T-helper 1 cell treated with Interleukin-12 subunit alpha and Interleukin-12 subunit beta and Interleukin-4 antibody, amounts not matched to agents 30 μg/mL and 1 μg/mL, for 36 hours (primary cell): ENCODE data around the gene CCDC51.

Experiments used
- H3K27ac Mint-ChIP-seq: one replicate; pipeline ENCODE4 v1.8.0; 2021; ENCODE audit warnings: mild to moderate bottlenecking, mixed read lengths
- H3K27me3 Mint-ChIP-seq: one replicate; pipeline ENCODE4 v1.8.0; 2021; ENCODE audit warnings: low read depth, mixed read lengths
- H3K36me3 Mint-ChIP-seq: one replicate; pipeline ENCODE4 v1.8.0; 2021; ENCODE audit warnings: low read depth, mixed read lengths
- H3K4me1 Mint-ChIP-seq: one replicate; pipeline ENCODE4 v1.8.0; 2021; ENCODE audit warnings: low read depth, mixed read lengths
- H3K4me3 Mint-ChIP-seq: one replicate; pipeline ENCODE4 v1.8.0; 2021; ENCODE audit warnings: mild to moderate bottlenecking, moderate library complexity, mixed read lengths
- H3K9me3 Mint-ChIP-seq: one replicate; pipeline ENCODE4 v1.8.0; 2021; ENCODE audit warnings: mixed read lengths

Gene CCDC51

GRCh38 chr3:48432411-48433371 lies 7.2 kb downstream of the CCDC51 start:
- H3K4me1 Mint-ChIP-seq = peaks cover 10% of the 10 kb centered on the region
- H3K36me3 Mint-ChIP-seq = peaks cover 4% of the 10 kb centered on the region
- no peak overlapping the region for H3K4me3 Mint-ChIP-seq
- H3K27ac Mint-ChIP-seq = no peak overlapping the region
- peaks cover 9% of the 10 kb centered on the region for H3K27me3 Mint-ChIP-seq
- H3K9me3 Mint-ChIP-seq = no peaks in the 10 kb centered on the region

GRCh38 chr3:48431224-48432029 lies 8.5 kb downstream of the CCDC51 start:
- H3K27me3 Mint-ChIP-seq = peaks cover 19% of the 10 kb centered on the region
- no peaks in the 10 kb centered on the region for H3K9me3 Mint-ChIP-seq
- H3K4me3 Mint-ChIP-seq = peak overlapping the region; percentile 76
- H3K27ac Mint-ChIP-seq = peak overlapping the region; percentile 41
- peaks cover 4% of the 10 kb centered on the region for H3K36me3 Mint-ChIP-seq
- peaks cover 12% of the 10 kb centered on the region for H3K4me1 Mint-ChIP-seq

- no peak overlapping the region for H3K27ac Mint-ChIP-seq
- no peaks in the 10 kb centered on the region for H3K9me3 Mint-ChIP-seq
- peaks cover 19% of the 10 kb centered on the region for H3K27me3 Mint-ChIP-seq
- H3K4me1 Mint-ChIP-seq = peaks cover 12% of the 10 kb centered on the region
- H3K36me3 Mint-ChIP-seq = peaks cover 4% of the 10 kb centered on the region
- H3K4me3 Mint-ChIP-seq = peak overlapping the region; percentile 76
These were observed 9.2 kb downstream of the CCDC51 start for GRCh38 chr3:48430708-48431101.

- Mint-ChIP-seq H3K4me1 (peaks cover 12% of the 10 kb centered on the region), H3K4me3 (peak within 1 kb of the TSS; percentile 76), H3K27me3 (peaks cover 19% of the 10 kb centered on the region), H3K27ac (no peak within 1 kb of the TSS), H3K36me3 (peaks cover 4% of the 10 kb centered on the region), H3K9me3 (no peaks in the 10 kb centered on the region)
These were observed 9.8 kb downstream of the CCDC51 start, which contains the start of gene PLXNB1 for GRCh38 chr3:48429960-48430707. Gene PLXNB1 (minus strand): TSS chr3:48430086. CDS start chr3:48424611, 5,475 bp downstream.

- Mint-ChIP-seq H3K4me3 (peak overlapping the region; percentile 76), H3K27me3 (peaks cover 19% of the 10 kb centered on the region), H3K36me3 (peaks cover 4% of the 10 kb centered on the region), H3K4me1 (peaks cover 9% of the 10 kb centered on the region), H3K27ac (no peak overlapping the region), H3K9me3 (no peaks in the 10 kb centered on the region)
These were observed 10.5 kb downstream of the CCDC51 start for GRCh38 chr3:48429317-48429959.

- H3K27ac Mint-ChIP-seq = no peak overlapping the region
- peaks cover 6% of the 10 kb centered on the region for H3K4me1 Mint-ChIP-seq
- peaks cover 19% of the 10 kb centered on the region for H3K27me3 Mint-ChIP-seq
- H3K4me3 Mint-ChIP-seq = no peak overlapping the region
- peaks cover 4% of the 10 kb centered on the region for H3K36me3 Mint-ChIP-seq
- H3K9me3 Mint-ChIP-seq = no peaks in the 10 kb centered on the region
These were observed 11.2 kb downstream of the CCDC51 start for GRCh38 chr3:48428572-48429316.

- H3K9me3 Mint-ChIP-seq = no peaks in the 10 kb centered on the region
- H3K27ac Mint-ChIP-seq = no peak overlapping the region
- H3K4me1 Mint-ChIP-seq = peaks cover 6% of the 10 kb centered on the region
- H3K4me3 Mint-ChIP-seq = peak overlapping the region; percentile 35
- H3K36me3 Mint-ChIP-seq = peaks cover 4% of the 10 kb centered on the region
- peaks cover 19% of the 10 kb centered on the region for H3K27me3 Mint-ChIP-seq
These were observed 11.8 kb downstream of the CCDC51 start for GRCh38 chr3:48428088-48428571.

GRCh38 chr3:48427630-48427962 lies 12.3 kb downstream of the CCDC51 start:
- Mint-ChIP-seq H3K9me3 (no peaks in the 10 kb centered on the region), H3K4me1 (peaks cover 6% of the 10 kb centered on the region), H3K27ac (no peak overlapping the region), H3K36me3 (peaks cover 4% of the 10 kb centered on the region), H3K4me3 (no peak overlapping the region), H3K27me3 (peaks cover 19% of the 10 kb centered on the region)

- Mint-ChIP-seq H3K4me3 (peak overlapping the region; percentile 26), H3K27me3 (peaks cover 19% of the 10 kb centered on the region), H3K9me3 (no peaks in the 10 kb centered on the region), H3K27ac (peak overlapping the region; percentile 5), H3K4me1 (peaks cover 6% of the 10 kb centered on the region), H3K36me3 (peaks cover 4% of the 10 kb centered on the region)
These were observed 12.8 kb downstream of the CCDC51 start for GRCh38 chr3:48426944-48427629.

- Mint-ChIP-seq H3K4me3 (no peak overlapping the region), H3K9me3 (no peaks in the 10 kb centered on the region), H3K36me3 (peaks cover under 1% of the 10 kb centered on the region), H3K27me3 (peaks cover 19% of the 10 kb centered on the region), H3K4me1 (peaks cover 3% of the 10 kb centered on the region), H3K27ac (no peak overlapping the region)
These were observed 13.5 kb downstream of the CCDC51 start for GRCh38 chr3:48426401-48426909.

- H3K27me3 Mint-ChIP-seq = peaks cover 19% of the 10 kb centered on the region
- H3K9me3 Mint-ChIP-seq = no peaks in the 10 kb centered on the region
- no peaks in the 10 kb centered on the region for H3K36me3 Mint-ChIP-seq
- H3K4me1 Mint-ChIP-seq = peaks cover 2% of the 10 kb centered on the region
- H3K27ac Mint-ChIP-seq = no peak overlapping the region
- H3K4me3 Mint-ChIP-seq = no peak overlapping the region
These were observed 14.6 kb downstream of the CCDC51 start for GRCh38 chr3:48425281-48425812.

GRCh38 chr3:48423883-48424695 lies 15.8 kb downstream of the CCDC51 start:
- no peak overlapping the region for H3K27ac Mint-ChIP-seq
- peaks cover 2% of the 10 kb centered on the region for H3K4me1 Mint-ChIP-seq
- peaks cover 19% of the 10 kb centered on the region for H3K27me3 Mint-ChIP-seq
- H3K4me3 Mint-ChIP-seq = no peak overlapping the region
- H3K9me3 Mint-ChIP-seq = no peaks in the 10 kb centered on the region
- H3K36me3 Mint-ChIP-seq = no peaks in the 10 kb centered on the region
